ENCODE measurements around the gene CBX7. TPM values are rescaled to one million over a fixed set of nuclear protein-coding genes. Genes with fewer than 3 reads are reported as not detected.

The CBX7 gene
- polyA plus RNA-seq, 2 of the 4 experiments (the other 2 are of a cell fraction), result 0.79 to 2.5 TPM

GRCh38 chr22:39197578-39197977 is 45.1 kb upstream of the CBX7 start:
- CTCF ChIA-PET, result no interaction called here
- 94% methylated on average over 5 of the region's 5 CpGs for WGBS (ENCODE audit: missing lambda C conversion rate)
- peaks cover 1% of the 10 kb centered on the region; the same call in 1 of the 3 replicates for H3K4me1 ChIP-seq
- DNase-seq (ENCODE audit: low read depth in 1 of 2, low spot score in 1 of 2) (no peak), ATAC-seq (no peak), FAIRE-seq (no peak)
- no peak overlapping the region for H3K4me2 ChIP-seq
- H3K9me3 ChIP-seq, result no peaks in the 10 kb centered on the region; the same call in 2 of the 3 replicates
- H3K27ac ChIP-seq, result no peak overlapping the region
- H3K4me3 ChIP-seq, result no peak overlapping the region
- no peak for TF ChIP-seq JUNB (IDR thresholded peaks at IDR 0.05)
- no peak for TF ChIP-seq MAFK (IDR thresholded peaks at IDR 0.05; ENCODE audit: partially characterized antibody)
- TF ChIP-seq CBX2 (IDR thresholded peaks at IDR 0.05; ENCODE audit: borderline replicate concordance, low read depth), result no peak
- POLR2A ChIA-PET, result no interaction called here

GRCh38 chr22:39194098-39194497 is 41.6 kb upstream of the CBX7 start:
- H3K4me1 ChIP-seq, result no peaks in the 10 kb centered on the region
- ChIA-PET POLR2A (no interaction called here), CTCF (interaction anchor here (2.0 kb wide), 1 partner anchor 23 kb away, joined by 5 read pairs; no protein-coding TSS in a partner anchor)
- H3K27ac ChIP-seq, result no peak overlapping the region
- H3K4me2 ChIP-seq, result no peak overlapping the region
- DNase-seq (ENCODE audit: low read depth in 1 of 2, low spot score in 1 of 2), result no peak
- H3K4me3 ChIP-seq, result no peak overlapping the region
- WGBS (ENCODE audit: missing lambda C conversion rate), result 0% methylated on average over 1 of the region's 1 CpG
- no peaks in the 10 kb centered on the region for H3K9me3 ChIP-seq
- FAIRE-seq, result no peak
- no peak for ATAC-seq
- TF ChIP-seq E2F6 (IDR thresholded peaks at IDR 0.05; ENCODE audit: borderline replicate concordance, low read depth), result no peak
- TF ChIP-seq TFCP2L1 (CRISPR knock-in tag; IDR thresholded peaks at IDR 0.05), result no peak
- no peak for TF ChIP-seq CHD2 (IDR thresholded peaks at IDR 0.05; ENCODE audit: low read length, partially characterized antibody)
- no peak for TF ChIP-seq MYC (IDR thresholded peaks at IDR 0.05; ENCODE audit: borderline replicate concordance, low read length)
- TF ChIP-seq HES2 (IDR thresholded peaks at IDR 0.05), result no peak
- TF ChIP-seq SMC3 (IDR thresholded peaks at IDR 0.05), result no peak
- no peak for TF ChIP-seq ZSCAN20 (CRISPR knock-in tag; IDR thresholded peaks at IDR 0.05)
- TF ChIP-seq HDAC2 (IDR thresholded peaks at IDR 0.05), result no peak
- TF ChIP-seq PBX3 (IDR thresholded peaks at IDR 0.05), result no peak
- TF ChIP-seq ZFP36 (IDR thresholded peaks at IDR 0.05; ENCODE audit: borderline replicate concordance, partially characterized antibody), result no peak
- TF ChIP-seq REST (IDR thresholded peaks at IDR 0.05), result no peak
- TF ChIP-seq BHLHE40 (IDR thresholded peaks at IDR 0.05; ENCODE audit: low read depth, low read length), result no peak
- no peak for TF ChIP-seq CEBPB (IDR thresholded peaks at IDR 0.05)
- TF ChIP-seq RFX5 (IDR thresholded peaks at IDR 0.05), result no peak
- TF ChIP-seq HOXB13 (CRISPR knock-in tag; IDR thresholded peaks at IDR 0.05; ENCODE audit: low read depth), result no peak
- no peak for TF ChIP-seq HOXB5 (CRISPR knock-in tag; IDR thresholded peaks at IDR 0.05)
- TF ChIP-seq RARB (CRISPR knock-in tag; IDR thresholded peaks at IDR 0.05), result no peak

GRCh38 chr22:39188809-39189208 is 36.3 kb upstream of the CBX7 start:
- DNase-seq (ENCODE audit: low read depth in 1 of 2, low spot score in 1 of 2) (no peak), FAIRE-seq (no peak), ATAC-seq (no peak)
- ChIA-PET POLR2A (no interaction called here), CTCF (no interaction called here)
- Histone ChIP-seq H3K9me3 (no peaks in the 10 kb centered on the region), H3K4me2 (no peak overlapping the region), H3K27ac (no peak overlapping the region), H3K4me1 (no peaks in the 10 kb centered on the region), H3K4me3 (no peak overlapping the region)
- WGBS (ENCODE audit: missing lambda C conversion rate), result 77% methylated on average over 10 of the region's 10 CpGs
- no peak for TF ChIP-seq TFCP2L1 (CRISPR knock-in tag; IDR thresholded peaks at IDR 0.05)
- TF ChIP-seq ATOH8 (CRISPR knock-in tag; IDR thresholded peaks at IDR 0.05; ENCODE audit: low read depth), result no peak
- TF ChIP-seq FOSB (CRISPR knock-in tag; IDR thresholded peaks at IDR 0.05), result no peak
- no peak for TF ChIP-seq MAZ (IDR thresholded peaks at IDR 0.05; ENCODE audit: borderline replicate concordance, low read depth, low read length)
